ENCODE data around the gene PRMT1. TPM values are rescaled to one million over a fixed set of nuclear protein-coding genes. Genes with fewer than 3 reads are reported as not detected.

PRMT1 gene
- total RNA-seq, 1 experiment from 2014 or later = 527 TPM

DNA sequence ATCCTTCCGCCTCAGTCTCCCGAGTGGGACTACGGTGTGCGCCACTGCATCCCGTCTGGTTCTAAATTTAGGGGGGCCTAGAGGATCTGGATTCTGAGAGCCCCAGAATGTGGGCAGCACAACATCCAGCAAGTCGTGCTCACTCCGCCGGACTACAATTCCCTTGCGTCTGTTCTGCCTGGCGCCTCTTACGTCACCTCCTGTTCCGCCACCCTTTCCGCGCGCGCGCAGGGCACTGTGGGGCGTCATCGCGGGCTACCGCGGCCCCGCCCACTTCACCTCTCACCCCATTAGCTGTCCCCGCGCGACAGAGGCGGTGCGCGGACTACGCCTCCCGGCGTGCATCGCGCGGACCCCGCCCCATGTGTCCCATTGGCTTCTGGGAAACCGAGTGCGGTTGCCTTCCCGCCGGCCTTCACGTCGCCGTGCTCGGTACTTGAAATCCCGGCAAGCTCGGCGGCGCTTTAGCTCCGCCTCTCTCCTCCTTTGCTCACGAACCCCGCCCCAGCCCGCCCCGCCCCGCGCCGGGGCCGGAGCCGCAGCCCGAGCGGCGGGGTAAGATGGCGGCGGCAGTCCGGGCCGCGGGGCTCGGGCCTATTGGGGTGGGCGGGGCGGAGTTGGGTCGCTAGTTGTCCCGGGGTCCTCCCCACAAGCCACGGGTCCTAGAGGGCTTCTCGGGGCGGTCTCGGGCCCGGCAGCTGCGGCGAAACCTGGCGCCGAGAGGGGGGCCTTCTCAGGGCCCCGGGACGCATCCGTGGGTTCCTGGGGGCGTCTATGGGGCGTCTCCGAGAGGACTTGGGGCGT, 35.2 kb upstream of the PRMT1 start, which contains the start of gene SCAF1 (continued):
- TF ChIP-seq ARID4B (CRISPR knock-in tag; IDR thresholded peaks at IDR 0.05; ENCODE audit: borderline replicate concordance) (no peak), CTCF (IDR thresholded peaks at IDR 0.05) (no peak), ZNF263 (CRISPR knock-in tag; IDR thresholded peaks at IDR 0.05; ENCODE audit: low read depth) (no peak), OVOL2 (CRISPR knock-in tag; IDR thresholded peaks at IDR 0.05; ENCODE audit: borderline replicate concordance) (no peak), RORB (CRISPR knock-in tag; IDR thresholded peaks at IDR 0.05) (no peak), NFE2L1 (CRISPR knock-in tag; IDR thresholded peaks at IDR 0.05) (peak; percentile 81; the same call in 1 of the 2 replicates), TCF7 (CRISPR knock-in tag; IDR thresholded peaks at IDR 0.05; ENCODE audit: low read depth) (no peak), SMAD3 (CRISPR knock-in tag; IDR thresholded peaks at IDR 0.05; ENCODE audit: borderline replicate concordance) (peak; percentile 16; the same call in 1 of the 2 replicates), ZSCAN18 (CRISPR knock-in tag; IDR thresholded peaks at IDR 0.05) (no peak), ZBTB43 (CRISPR knock-in tag; IDR thresholded peaks at IDR 0.05) (no peak), AFF4 (CRISPR knock-in tag; IDR thresholded peaks at IDR 0.05; ENCODE audit: borderline replicate concordance) (no peak), CREB1 (CRISPR knock-in tag; IDR thresholded peaks at IDR 0.05) (no peak), STAT6 (CRISPR knock-in tag; conservative IDR thresholded peaks at IDR 0.05; ENCODE audit: low read depth) (no peak), TEAD1 (CRISPR knock-in tag; IDR thresholded peaks at IDR 0.05) (no peak), MAX (CRISPR knock-in tag; IDR thresholded peaks at IDR 0.05) (peak; percentile 78), NR2C2 (CRISPR knock-in tag; IDR thresholded peaks at IDR 0.05) (peak; percentile 96)
- TF ChIP-seq, protein P1, sequence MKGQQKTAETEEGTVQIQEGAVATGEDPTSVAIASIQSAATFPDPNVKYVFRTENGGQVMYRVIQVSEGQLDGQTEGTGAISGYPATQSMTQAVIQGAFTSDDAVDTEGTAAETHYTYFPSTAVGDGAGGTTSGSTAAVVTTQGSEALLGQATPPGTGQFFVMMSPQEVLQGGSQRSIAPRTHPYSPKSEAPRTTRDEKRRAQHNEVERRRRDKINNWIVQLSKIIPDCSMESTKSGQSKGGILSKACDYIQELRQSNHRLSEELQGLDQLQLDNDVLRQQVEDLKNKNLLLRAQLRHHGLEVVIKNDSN (CRISPR knock-in tag; IDR thresholded peaks at IDR 0.05) = peak; percentile 80
- TF ChIP-seq, protein P2, sequence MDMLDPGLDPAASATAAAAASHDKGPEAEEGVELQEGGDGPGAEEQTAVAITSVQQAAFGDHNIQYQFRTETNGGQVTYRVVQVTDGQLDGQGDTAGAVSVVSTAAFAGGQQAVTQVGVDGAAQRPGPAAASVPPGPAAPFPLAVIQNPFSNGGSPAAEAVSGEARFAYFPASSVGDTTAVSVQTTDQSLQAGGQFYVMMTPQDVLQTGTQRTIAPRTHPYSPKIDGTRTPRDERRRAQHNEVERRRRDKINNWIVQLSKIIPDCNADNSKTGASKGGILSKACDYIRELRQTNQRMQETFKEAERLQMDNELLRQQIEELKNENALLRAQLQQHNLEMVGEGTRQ (CRISPR knock-in tag; IDR thresholded peaks at IDR 0.05) = peak; percentile 84
- TF ChIP-seq, protein P3, sequence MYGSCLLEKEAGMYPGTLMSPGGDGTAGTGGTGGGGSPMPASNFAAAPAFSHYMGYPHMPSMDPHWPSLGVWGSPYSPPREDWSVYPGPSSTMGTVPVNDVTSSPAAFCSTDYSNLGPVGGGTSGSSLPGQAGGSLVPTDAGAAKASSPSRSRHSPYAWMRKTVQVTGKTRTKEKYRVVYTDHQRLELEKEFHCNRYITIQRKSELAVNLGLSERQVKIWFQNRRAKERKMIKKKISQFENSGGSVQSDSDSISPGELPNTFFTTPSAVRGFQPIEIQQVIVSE (CRISPR knock-in tag; IDR thresholded peaks at IDR 0.05; ENCODE audit: borderline replicate concordance) = no peak

All from WTC11 (cell line).